LNCAP (cell line): ENCODE measurements around the gene INSYN2B.

Source experiments
- CTCF ChIP-seq: fragments of 450-650 bp; IDR thresholded peaks from 2 replicates; pipeline ENCODE4 v1.5.1; 2017; ENCODE audit warnings: mild to moderate bottlenecking

INSYN2B gene

GRCh38 chr5:169826618-169827017 lies 153.7 kb downstream of the INSYN2B start:
- TF ChIP-seq CTCF: no peak

GRCh38 chr5:169817031-169817430 lies 163.3 kb downstream of the INSYN2B start:
- no peak for TF ChIP-seq CTCF

GRCh38 chr5:169814522-169814921 lies 165.8 kb downstream of the INSYN2B start:
- TF ChIP-seq CTCF: no peak
